K562 (cell line): ENCODE results near the gene FNDC4. TPM values are rescaled to one million over a fixed set of nuclear protein-coding genes. Genes with fewer than 3 reads are reported as not detected.

Experiments
- BDP1 ChIP-seq: IDR thresholded peaks from 3 replicates; pipeline ENCODE4 v1.6.1; 2011; ENCODE audit not compliant: insufficient read length, insufficient read depth
- BHLHE40 ChIP-seq: IDR thresholded peaks from 2 replicates; pipeline ENCODE4 v1.6.1; 2011; ENCODE audit warnings: low read length, improper control_type of control experiment
- C11orf30 ChIP-seq: fragments of 450-650 bp; IDR thresholded peaks from 2 replicates; pipeline ENCODE4 v1.6.1; 2016; ENCODE audit warnings: low read depth, mild to moderate bottlenecking
- FOXA1 ChIP-seq: fragments of 450-650 bp; IDR thresholded peaks from 2 replicates; pipeline ENCODE4 v1.6.1; 2016; ENCODE audit warnings: mild to moderate bottlenecking, borderline replicate concordance
- KLF10 ChIP-seq: fragments of 250-450 bp; sonication (Bioruptor Pico); IDR thresholded peaks from 2 replicates; pipeline ENCODE4 v1.6.1; 2021; ENCODE audit warnings: matching md5 sums
- POLR2AphosphoS5 ChIP-seq: IDR thresholded peaks from 2 replicates; pipeline ENCODE4 v1.6.1; 2011; ENCODE audit warnings: mild to moderate bottlenecking, low read depth, low read length, moderate library complexity; ENCODE audit not compliant: control insufficient read depth, insufficient read depth
- PRDM10 ChIP-seq: fragments of 450-650 bp; IDR thresholded peaks from 2 replicates; pipeline ENCODE4 v1.6.1; 2018; ENCODE audit not compliant: partially characterized antibody
- RBM25 ChIP-seq: fragments of 200-400 bp; formaldehyde crosslinking; IDR thresholded peaks from 2 replicates; pipeline ENCODE4 v1.6.1; 2018; ENCODE audit warnings: low read length, low read depth, moderate library complexity; ENCODE audit not compliant: severe bottlenecking
- ZFPM2 ChIP-seq: fragments of 250-450 bp; sonication (Bioruptor Pico); IDR thresholded peaks from 2 replicates; pipeline ENCODE4 v1.5.1; 2022; ENCODE audit warnings: mild to moderate bottlenecking
- ZNF589 ChIP-seq: fragments of 200-800 bp; sonication (Bioruptor generic); IDR thresholded peaks from 2 replicates; pipeline ENCODE4 v1.6.1; 2016; ENCODE audit warnings: low read depth, missing genetic modification characterization, missing compliant biosample characterization
- ZNF764 ChIP-seq: fragments of 250-450 bp; sonication (Bioruptor Pico); IDR thresholded peaks from 2 replicates; pipeline ENCODE4 v1.4.0; 2020; ENCODE audit warnings: low read depth, mild to moderate bottlenecking, moderate library complexity
- polyA plus RNA-seq, 8 experiments: library from polyadenylated mRNA; depleted of rRNA in 4 of 8; stranded (reverse) in 5 of 8; unstranded in 3 of 8; fragments of >200 nt; fragmentation: Nextera tagmentation in 2 of 8; fragmentation: Illumina TruSeq in 1 of 8; extraction: Ambion mirVana in 2 of 8; extraction: Trizol in 1 of 8; gene quantifications; 2 replicates each; pipeline versions ENCODE4 v1.2.1 to v1.2.3, GENCODE V29; 2011 to 2014; ENCODE audit warnings: inconsistent platforms in 1 of 8, missing spikeins in 1 of 8
- total RNA-seq, 7 experiments: library from RNA; depleted of rRNA in 6 of 7; stranded (reverse); fragments of >200 nt in 6 of 7; fragmentation: Illumina TruSeq in 2 of 7; extraction: Trizol in 2 of 7; gene quantifications; 2 replicates each; pipeline versions ENCODE4 v1.2.1 to v1.2.3, GENCODE V29; 2011 to 2021; ENCODE audit warnings: low replicate concordance in 1 of 7
- TF ChIP-seq, protein P1 (sequence below), 3 experiments: IDR thresholded peaks in 2 of 3; conservative IDR thresholded peaks in 1 of 3; 2 replicates each; pipeline ENCODE4 v1.5.1; 2011 to 2012; ENCODE audit warnings: low read length in 3 of 3, mild to moderate bottlenecking in 3 of 3, control low read depth in 2 of 3, improper control_type of control experiment in 1 of 3, inconsistent platforms in 1 of 3, low read depth in 1 of 3, mixed read lengths in 1 of 3, moderate library complexity in 1 of 3; ENCODE audit not compliant: insufficient read depth in 2 of 3
- TF ChIP-seq, protein P2 (sequence below): fragments of 200-800 bp; sonication (Bioruptor generic); IDR thresholded peaks from 2 replicates; pipeline ENCODE4 v1.6.1; 2016; ENCODE audit warnings: missing genetic modification characterization, missing compliant biosample characterization
- TF ChIP-seq, protein P3 (sequence below): sonication (generic); formaldehyde crosslinking; IDR thresholded peaks from 2 replicates; pipeline ENCODE4 v1.8.1; 2022; ENCODE audit warnings: missing genetic modification reagents

Gene FNDC4
- total and polyA plus RNA-seq, 9 of the 15 experiments (the other 6 are each of a cell fraction or from before 2014, with no cell fraction given), result 0.28 to 4.9 (median 2.3) TPM

- TF ChIP-seq FOXA1, result no peak
- peak; percentile 53 for TF ChIP-seq PRDM10
- no peak for TF ChIP-seq POLR2AphosphoS5
- TF ChIP-seq BDP1, result no peak
- TF ChIP-seq C11orf30, result peak; percentile 77
- TF ChIP-seq KLF10 (CRISPR knock-in tag), result no peak
- TF ChIP-seq, protein P1, sequence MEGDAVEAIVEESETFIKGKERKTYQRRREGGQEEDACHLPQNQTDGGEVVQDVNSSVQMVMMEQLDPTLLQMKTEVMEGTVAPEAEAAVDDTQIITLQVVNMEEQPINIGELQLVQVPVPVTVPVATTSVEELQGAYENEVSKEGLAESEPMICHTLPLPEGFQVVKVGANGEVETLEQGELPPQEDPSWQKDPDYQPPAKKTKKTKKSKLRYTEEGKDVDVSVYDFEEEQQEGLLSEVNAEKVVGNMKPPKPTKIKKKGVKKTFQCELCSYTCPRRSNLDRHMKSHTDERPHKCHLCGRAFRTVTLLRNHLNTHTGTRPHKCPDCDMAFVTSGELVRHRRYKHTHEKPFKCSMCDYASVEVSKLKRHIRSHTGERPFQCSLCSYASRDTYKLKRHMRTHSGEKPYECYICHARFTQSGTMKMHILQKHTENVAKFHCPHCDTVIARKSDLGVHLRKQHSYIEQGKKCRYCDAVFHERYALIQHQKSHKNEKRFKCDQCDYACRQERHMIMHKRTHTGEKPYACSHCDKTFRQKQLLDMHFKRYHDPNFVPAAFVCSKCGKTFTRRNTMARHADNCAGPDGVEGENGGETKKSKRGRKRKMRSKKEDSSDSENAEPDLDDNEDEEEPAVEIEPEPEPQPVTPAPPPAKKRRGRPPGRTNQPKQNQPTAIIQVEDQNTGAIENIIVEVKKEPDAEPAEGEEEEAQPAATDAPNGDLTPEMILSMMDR (IDR thresholded peaks at IDR 0.05 in 2 of 3, conservative IDR thresholded peaks at IDR 0.05 in 1 of 3; ENCODE audit: insufficient read depth in 2 of 3, low read depth in 1 of 3, low read length in 3 of 3), result 0 out of 6 replicates have a peak, but pooled peaks of 1 of the 3 experiments have one; percentile 15
- TF ChIP-seq ZNF764 (CRISPR knock-in tag), result no peak
- TF ChIP-seq ZFPM2 (CRISPR knock-in tag), result no peak
- TF ChIP-seq BHLHE40, result no peak
- TF ChIP-seq ZNF589 (CRISPR knock-in tag), result no peak
- TF ChIP-seq RBM25, result no peak
- TF ChIP-seq, protein P2, sequence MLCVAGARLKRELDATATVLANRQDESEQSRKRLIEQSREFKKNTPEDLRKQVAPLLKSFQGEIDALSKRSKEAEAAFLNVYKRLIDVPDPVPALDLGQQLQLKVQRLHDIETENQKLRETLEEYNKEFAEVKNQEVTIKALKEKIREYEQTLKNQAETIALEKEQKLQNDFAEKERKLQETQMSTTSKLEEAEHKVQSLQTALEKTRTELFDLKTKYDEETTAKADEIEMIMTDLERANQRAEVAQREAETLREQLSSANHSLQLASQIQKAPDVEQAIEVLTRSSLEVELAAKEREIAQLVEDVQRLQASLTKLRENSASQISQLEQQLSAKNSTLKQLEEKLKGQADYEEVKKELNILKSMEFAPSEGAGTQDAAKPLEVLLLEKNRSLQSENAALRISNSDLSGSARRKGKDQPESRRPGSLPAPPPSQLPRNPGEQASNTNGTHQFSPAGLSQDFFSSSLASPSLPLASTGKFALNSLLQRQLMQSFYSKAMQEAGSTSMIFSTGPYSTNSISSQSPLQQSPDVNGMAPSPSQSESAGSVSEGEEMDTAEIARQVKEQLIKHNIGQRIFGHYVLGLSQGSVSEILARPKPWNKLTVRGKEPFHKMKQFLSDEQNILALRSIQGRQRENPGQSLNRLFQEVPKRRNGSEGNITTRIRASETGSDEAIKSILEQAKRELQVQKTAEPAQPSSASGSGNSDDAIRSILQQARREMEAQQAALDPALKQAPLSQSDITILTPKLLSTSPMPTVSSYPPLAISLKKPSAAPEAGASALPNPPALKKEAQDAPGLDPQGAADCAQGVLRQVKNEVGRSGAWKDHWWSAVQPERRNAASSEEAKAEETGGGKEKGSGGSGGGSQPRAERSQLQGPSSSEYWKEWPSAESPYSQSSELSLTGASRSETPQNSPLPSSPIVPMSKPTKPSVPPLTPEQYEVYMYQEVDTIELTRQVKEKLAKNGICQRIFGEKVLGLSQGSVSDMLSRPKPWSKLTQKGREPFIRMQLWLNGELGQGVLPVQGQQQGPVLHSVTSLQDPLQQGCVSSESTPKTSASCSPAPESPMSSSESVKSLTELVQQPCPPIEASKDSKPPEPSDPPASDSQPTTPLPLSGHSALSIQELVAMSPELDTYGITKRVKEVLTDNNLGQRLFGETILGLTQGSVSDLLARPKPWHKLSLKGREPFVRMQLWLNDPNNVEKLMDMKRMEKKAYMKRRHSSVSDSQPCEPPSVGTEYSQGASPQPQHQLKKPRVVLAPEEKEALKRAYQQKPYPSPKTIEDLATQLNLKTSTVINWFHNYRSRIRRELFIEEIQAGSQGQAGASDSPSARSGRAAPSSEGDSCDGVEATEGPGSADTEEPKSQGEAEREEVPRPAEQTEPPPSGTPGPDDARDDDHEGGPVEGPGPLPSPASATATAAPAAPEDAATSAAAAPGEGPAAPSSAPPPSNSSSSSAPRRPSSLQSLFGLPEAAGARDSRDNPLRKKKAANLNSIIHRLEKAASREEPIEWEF, result no peak
- TF ChIP-seq, protein P3, sequence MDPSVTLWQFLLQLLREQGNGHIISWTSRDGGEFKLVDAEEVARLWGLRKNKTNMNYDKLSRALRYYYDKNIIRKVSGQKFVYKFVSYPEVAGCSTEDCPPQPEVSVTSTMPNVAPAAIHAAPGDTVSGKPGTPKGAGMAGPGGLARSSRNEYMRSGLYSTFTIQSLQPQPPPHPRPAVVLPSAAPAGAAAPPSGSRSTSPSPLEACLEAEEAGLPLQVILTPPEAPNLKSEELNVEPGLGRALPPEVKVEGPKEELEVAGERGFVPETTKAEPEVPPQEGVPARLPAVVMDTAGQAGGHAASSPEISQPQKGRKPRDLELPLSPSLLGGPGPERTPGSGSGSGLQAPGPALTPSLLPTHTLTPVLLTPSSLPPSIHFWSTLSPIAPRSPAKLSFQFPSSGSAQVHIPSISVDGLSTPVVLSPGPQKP (CRISPR knock-in tag), result no peak
Observed at GRCh38 chr2:27471961-27472360, 23.0 kb downstream of the FNDC4 start (continued).
